A549 treated with AZD9567 at 1 μM for 4 hours (cell line): Measurements from ENCODE around the gene NNAT. TPM values are rescaled to one million over a fixed set of nuclear protein-coding genes. Genes with fewer than 3 reads are reported as not detected.

Experiments used
- total RNA-seq: library from RNA; stranded (reverse); fragments of 200-300 nt; extraction: Qiagen RNA extraction; gene quantifications from 5 replicates; pipeline ENCODE4 v1.2.3, GENCODE V29; 2022; ENCODE audit not compliant: insufficient read depth

NNAT gene
- total RNA-seq = not detected in 5 replicates

GRCh38 chr20:37521061-37521771 lies at the start of gene NNAT:
Gene NNAT (plus strand): TSS chr20:37521250. CDS start chr20:37521332, 82 bp downstream.

GRCh38 chr20:37527638-37528445 lies 6.8 kb downstream of the NNAT start, which contains the start of gene BLCAP:
Gene BLCAP (minus strand): TSS chr20:37527876. CDS start chr20:37519174, 8,702 bp downstream.

Other genes starting within 250 kb of the NNAT start
- 76.0 to 96.6 TPM (median 90.6 TPM) in 5 replicates for gene MANBAL, start 231.6 kb upstream of the NNAT start, total RNA-seq
- gene SRC, start 175.1 kb upstream of the NNAT start, total RNA-seq = 111 to 127 TPM (median 122 TPM) in 5 replicates
- gene BLCAP, start 6.6 kb downstream of the NNAT start, total RNA-seq = 45.4 to 53.5 TPM (median 50.4 TPM) in 5 replicates
- gene CTNNBL1, start 172.8 kb downstream of the NNAT start, total RNA-seq = 47.6 to 64.9 TPM (median 63.9 TPM) in 5 replicates